Activated T-helper 2 cell treated with anti-CD3 and anti-CD28 coated beads, Interferon-gamma antibody, Interleukin-2, Interleukin-4, amounts not matched to agents 10 μg/mL and 5 μg/mL and 100 μg/mL, durations not matched to agents 14 hours and 24 hours and 36 hours (primary cell): ENCODE data around the gene SKAP1. TPM values are rescaled to one million over a fixed set of nuclear protein-coding genes. Genes with fewer than 3 reads are reported as not detected.
A peak's percentile ranks its signal among the peaks of the same experiment; 100 is the strongest.

ENCODE experiments used
- DNase-seq: peaks from one replicate; pipeline ENCODE4 v3.0.0; 2021; ENCODE audit warnings: low spot score
- H3K27ac Mint-ChIP-seq: one replicate; pipeline ENCODE4 v1.8.0; 2021; ENCODE audit warnings: mixed read lengths
- H3K27me3 Mint-ChIP-seq: one replicate; pipeline ENCODE4 v1.8.0; 2021; ENCODE audit warnings: low read depth, mixed read lengths
- H3K36me3 Mint-ChIP-seq: one replicate; pipeline ENCODE4 v1.8.0; 2021; ENCODE audit warnings: low read depth, mixed read lengths
- H3K4me1 Mint-ChIP-seq: one replicate; pipeline ENCODE4 v1.8.0; 2021; ENCODE audit warnings: low read depth, mixed read lengths
- H3K4me3 Mint-ChIP-seq: one replicate; pipeline ENCODE4 v1.8.0; 2021; ENCODE audit warnings: low read depth, mild to moderate bottlenecking, moderate library complexity, mixed read lengths
- H3K9me3 Mint-ChIP-seq: one replicate; pipeline ENCODE4 v1.8.0; 2021; ENCODE audit warnings: mixed read lengths
- intact Hi-C: fragments of 100-400 bp; cut with micrococcal nuclease; formaldehyde crosslinking; loops from one replicate; pipeline ENCODE4 v1.15.1; 2023
- total RNA-seq: library from RNA; stranded (reverse); gene quantifications from 2 replicates; pipeline ENCODE4 v1.2.3, GENCODE V29; 2022

The SKAP1 gene
- total RNA-seq, 1 donor from 2014 or later = 60.5 TPM

DNA sequence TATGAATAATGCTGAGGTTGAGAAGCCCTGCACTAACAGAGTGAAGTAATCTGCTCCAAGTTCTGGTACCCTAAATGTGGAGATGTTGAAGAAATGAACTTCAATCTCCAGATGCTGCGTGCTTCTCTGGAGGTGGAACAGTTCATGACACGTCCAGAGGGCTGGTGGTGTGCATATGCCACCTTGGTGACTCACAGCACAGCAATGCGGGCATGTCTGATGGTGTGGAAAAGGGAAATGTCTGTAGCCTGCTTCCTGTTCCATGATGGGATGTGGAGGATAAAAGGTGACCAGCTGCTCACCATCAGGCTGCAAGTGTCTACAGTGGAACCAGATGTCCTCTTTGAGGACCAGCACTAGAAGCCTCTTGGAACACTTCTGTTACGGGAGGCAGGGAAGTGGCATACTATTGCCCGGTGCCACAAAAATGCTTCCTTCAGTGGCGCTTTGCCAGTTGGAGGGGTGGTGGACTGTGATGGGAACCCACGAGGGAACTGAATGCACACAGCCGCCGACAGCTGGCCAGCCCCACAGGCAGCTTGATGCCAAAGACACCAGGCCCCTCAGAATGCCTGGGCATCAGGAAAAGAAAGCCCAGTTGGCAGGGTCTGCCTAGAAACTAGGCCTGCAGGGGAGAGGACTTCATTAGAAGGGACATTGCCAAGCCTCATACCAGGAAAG is 302.5 kb downstream of the SKAP1 start:
- no peak for DNase-seq
- Mint-ChIP-seq H3K27me3 (no peaks in the 10 kb centered on the region), H3K27ac (no peak overlapping the region), H3K9me3 (no peaks in the 10 kb centered on the region), H3K4me1 (peaks cover 2% of the 10 kb centered on the region), H3K36me3 (peaks cover 38% of the 10 kb centered on the region), H3K4me3 (no peak overlapping the region)
- intact Hi-C loops = no loop called here

DNA sequence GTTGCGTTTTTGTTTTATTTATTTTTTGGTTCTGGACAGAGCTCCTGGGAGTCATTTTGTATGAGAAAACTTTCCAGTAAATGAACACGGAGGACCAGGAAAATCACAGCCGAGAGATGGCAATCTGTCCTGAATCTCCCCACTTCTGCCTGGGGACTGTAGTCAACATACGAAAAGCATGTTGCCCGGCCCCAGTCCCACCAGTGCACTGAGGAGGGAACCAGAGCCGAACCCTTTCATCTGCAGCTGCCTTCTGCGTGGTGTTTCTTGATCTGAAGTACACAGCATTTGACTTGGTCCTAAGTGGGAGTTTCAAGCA is 303.5 kb downstream of the SKAP1 start:
- no peak for DNase-seq
- intact Hi-C loops = no loop called here
- Mint-ChIP-seq H3K4me3 (no peak overlapping the region), H3K27ac (no peak overlapping the region), H3K36me3 (peaks cover 43% of the 10 kb centered on the region), H3K4me1 (peaks cover 2% of the 10 kb centered on the region), H3K27me3 (no peaks in the 10 kb centered on the region), H3K9me3 (no peaks in the 10 kb centered on the region)

DNA sequence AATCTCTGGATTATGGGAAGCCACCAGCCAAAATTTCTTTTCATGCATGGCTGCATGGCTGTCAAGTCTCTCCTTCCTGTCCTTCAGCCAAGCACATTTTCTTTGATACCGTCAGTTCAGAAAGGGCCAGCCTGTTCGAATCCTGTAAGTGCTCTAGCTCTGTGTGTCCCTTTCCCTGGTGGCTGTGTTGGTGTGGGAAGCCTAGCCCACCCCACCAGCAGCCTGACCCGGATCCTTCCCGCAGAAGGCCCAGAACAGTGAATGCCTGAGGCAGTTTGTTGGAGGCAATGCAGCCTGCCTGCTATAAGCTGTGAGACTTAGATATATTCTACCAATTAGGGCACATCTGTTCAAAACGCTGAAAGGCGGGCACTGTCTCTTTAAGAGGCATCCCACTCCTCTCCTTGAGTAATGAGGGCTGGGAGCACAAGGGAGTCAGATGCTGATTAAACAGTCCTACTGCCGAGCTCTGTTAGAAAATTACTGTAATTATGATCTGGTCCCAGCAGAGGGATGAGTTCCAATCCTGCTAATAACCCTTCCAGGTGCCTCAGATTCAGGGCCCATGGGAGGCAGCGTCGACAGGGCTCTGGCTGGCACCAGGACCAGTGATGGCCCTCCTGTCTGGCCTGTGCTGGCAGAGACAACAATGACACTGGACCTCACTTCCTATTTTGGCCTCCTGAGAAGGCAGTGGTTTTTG is 304.0 kb downstream of the SKAP1 start:
- peaks cover 2% of the 10 kb centered on the region for H3K4me1 Mint-ChIP-seq
- H3K4me3 Mint-ChIP-seq = no peak overlapping the region
- no peak for DNase-seq
- intact Hi-C loops = no loop called here
- no peak overlapping the region for H3K27ac Mint-ChIP-seq
- no peaks in the 10 kb centered on the region for H3K9me3 Mint-ChIP-seq
- no peaks in the 10 kb centered on the region for H3K27me3 Mint-ChIP-seq
- H3K36me3 Mint-ChIP-seq = peaks cover 44% of the 10 kb centered on the region

- intact Hi-C loops = no loop called here
- no peaks in the 10 kb centered on the region for H3K9me3 Mint-ChIP-seq
- H3K36me3 Mint-ChIP-seq = peaks cover 57% of the 10 kb centered on the region
- H3K27ac Mint-ChIP-seq = no peak overlapping the region
- H3K4me3 Mint-ChIP-seq = no peak overlapping the region
- no peaks in the 10 kb centered on the region for H3K27me3 Mint-ChIP-seq
- H3K4me1 Mint-ChIP-seq = peaks cover 2% of the 10 kb centered on the region
- DNase-seq = no peak
Observed at GRCh38 chr17:48123776-48124388, 306.1 kb downstream of the SKAP1 start.

- DNase-seq = no peak
Observed at GRCh38 chr17:48123111-48123510, 306.9 kb downstream of the SKAP1 start.

DNA sequence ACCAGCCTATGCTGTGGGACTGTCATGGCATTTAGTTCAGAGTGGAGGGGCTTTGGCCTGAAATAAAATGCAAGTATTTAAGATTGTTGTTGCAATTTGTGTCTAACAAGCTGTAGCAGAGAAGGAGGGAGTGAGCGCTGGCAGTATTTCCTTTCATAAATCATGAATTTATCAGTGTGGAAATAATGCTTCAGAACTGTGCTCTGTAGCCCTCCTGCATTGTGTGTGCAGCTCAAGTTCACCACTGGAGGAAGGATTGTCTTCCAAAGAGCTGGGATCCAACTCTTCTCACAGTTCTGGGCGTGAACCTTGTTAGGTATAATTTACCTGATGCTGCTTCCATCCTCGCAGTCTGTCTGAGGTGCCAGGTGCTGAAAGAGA is 307.4 kb downstream of the SKAP1 start:
- Mint-ChIP-seq H3K27me3 (no peaks in the 10 kb centered on the region), H3K9me3 (no peaks in the 10 kb centered on the region), H3K4me3 (no peak overlapping the region), H3K4me1 (peaks cover 2% of the 10 kb centered on the region), H3K36me3 (peaks cover 66% of the 10 kb centered on the region), H3K27ac (no peak overlapping the region)
- intact Hi-C loops = no loop called here
- DNase-seq = no peak

More at GRCh38 chr17:48123111-48123510, 306.9 kb downstream of the SKAP1 start:
- Mint-ChIP-seq H3K9me3 (no peaks in the 10 kb centered on the region), H3K36me3 (peaks cover 61% of the 10 kb centered on the region), H3K27me3 (no peaks in the 10 kb centered on the region), H3K4me1 (peaks cover 2% of the 10 kb centered on the region), H3K27ac (no peak overlapping the region), H3K4me3 (no peak overlapping the region)
- intact Hi-C loops = no loop called here

DNA sequence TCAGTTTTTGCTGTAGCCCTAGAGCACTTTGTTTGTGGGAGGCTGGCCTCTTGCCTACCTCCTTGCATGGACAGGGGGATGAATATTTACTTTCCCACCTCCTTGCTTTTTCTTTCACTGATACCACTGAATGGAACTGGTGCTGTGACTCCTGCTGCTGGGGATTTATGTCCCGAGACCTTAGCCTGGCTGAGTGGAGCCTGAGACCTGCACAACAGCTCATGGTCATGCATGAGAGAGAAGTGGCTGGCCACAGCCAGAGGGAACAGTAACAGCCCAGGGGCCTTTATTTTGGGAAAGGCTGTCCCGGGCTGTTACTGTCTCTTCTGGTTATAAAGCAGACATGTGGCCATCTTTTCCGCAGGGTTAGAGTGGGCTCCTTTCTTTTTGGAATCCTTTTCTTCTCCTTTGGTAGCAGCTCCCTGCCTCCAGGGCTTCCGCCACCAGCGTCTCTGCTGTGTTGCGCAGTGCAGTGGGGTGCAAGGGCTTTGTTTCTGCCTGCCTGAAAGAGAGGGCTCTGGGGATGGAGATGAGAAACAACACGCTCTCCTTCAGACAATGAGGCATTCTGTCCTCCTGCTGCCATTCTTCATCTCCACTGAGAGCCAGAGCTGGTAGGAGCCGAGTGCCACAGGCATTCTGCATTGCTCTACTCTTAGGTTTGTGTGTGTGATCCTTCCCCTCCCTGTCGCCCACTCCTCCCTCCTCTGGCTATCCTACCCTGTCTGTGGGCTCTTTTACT is 307.9 kb downstream of the SKAP1 start:
- H3K27me3 Mint-ChIP-seq = no peaks in the 10 kb centered on the region

DNA sequence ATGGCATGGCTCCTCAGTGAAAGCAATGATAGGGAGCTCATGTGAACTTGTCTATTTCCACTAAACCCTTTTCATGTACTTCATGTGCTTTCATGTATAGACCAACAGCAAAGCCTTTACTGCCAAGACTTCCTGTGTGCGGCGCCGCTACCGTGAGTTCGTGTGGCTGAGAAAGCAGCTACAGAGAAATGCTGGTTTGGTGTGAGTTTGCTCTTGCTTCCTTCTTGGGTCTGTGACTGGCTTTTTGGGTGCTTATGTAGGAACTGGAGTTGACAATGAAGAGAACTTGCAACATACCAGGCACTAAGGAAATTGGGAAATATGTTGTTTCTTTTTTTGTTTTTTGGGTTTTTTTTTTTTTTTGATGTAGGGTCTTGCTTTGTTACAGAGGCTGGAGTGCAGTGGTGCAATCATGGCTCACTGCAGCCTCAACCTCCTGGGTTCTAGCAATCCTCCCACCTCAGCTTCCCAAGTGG is 316.8 kb downstream of the SKAP1 start:
- Mint-ChIP-seq H3K4me1 (peaks cover 33% of the 10 kb centered on the region), H3K36me3 (peaks cover 30% of the 10 kb centered on the region), H3K27me3 (no peaks in the 10 kb centered on the region), H3K27ac (peak overlapping the region; percentile 84), H3K9me3 (no peaks in the 10 kb centered on the region), H3K4me3 (peak overlapping the region; percentile 30)
- intact Hi-C loops = no loop called here
- DNase-seq = peak; percentile 45

More for the DNA sequence above, 307.9 kb downstream of the SKAP1 start:
- DNase-seq = no peak
- H3K4me1 Mint-ChIP-seq = no peaks in the 10 kb centered on the region
- no peaks in the 10 kb centered on the region for H3K9me3 Mint-ChIP-seq
- H3K27ac Mint-ChIP-seq = no peak overlapping the region
- intact Hi-C loops = no loop called here
- H3K36me3 Mint-ChIP-seq = peaks cover 64% of the 10 kb centered on the region
- no peak overlapping the region for H3K4me3 Mint-ChIP-seq

GRCh38 chr17:48111937-48112241 is 318.1 kb downstream of the SKAP1 start:
- Mint-ChIP-seq H3K4me3 (peak overlapping the region; percentile 35), H3K4me1 (peaks cover 41% of the 10 kb centered on the region), H3K27me3 (no peaks in the 10 kb centered on the region), H3K9me3 (no peaks in the 10 kb centered on the region), H3K27ac (peak overlapping the region; percentile 58), H3K36me3 (peaks cover 27% of the 10 kb centered on the region)
- DNase-seq = no peak
- intact Hi-C loops = no loop called here

DNA sequence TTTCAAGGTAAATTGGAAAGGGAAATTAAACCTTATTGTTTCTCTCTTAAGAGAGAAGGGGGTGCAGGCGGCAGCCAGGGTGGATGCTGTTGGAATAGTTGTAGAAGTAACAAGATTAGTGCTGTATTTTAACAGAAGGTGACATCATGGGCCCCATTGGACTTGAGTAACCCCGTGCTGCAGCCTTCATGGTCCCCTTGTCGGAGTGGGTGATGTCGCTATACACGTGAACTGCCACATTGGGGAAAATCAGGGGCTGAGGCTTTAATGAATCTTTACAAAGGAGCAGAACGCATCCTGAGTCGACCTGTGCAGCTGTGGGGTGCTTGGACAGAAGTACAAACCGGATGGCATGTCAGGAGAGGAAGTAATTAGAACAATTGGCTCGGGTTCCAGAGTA is 319.3 kb downstream of the SKAP1 start:
- no peak for DNase-seq
- Mint-ChIP-seq H3K27ac (no peak overlapping the region), H3K4me1 (peaks cover 44% of the 10 kb centered on the region), H3K27me3 (no peaks in the 10 kb centered on the region), H3K4me3 (no peak overlapping the region), H3K36me3 (peaks cover 26% of the 10 kb centered on the region), H3K9me3 (no peaks in the 10 kb centered on the region)
- intact Hi-C loops = no loop called here

- no peaks in the 10 kb centered on the region for H3K27me3 Mint-ChIP-seq
- H3K27ac Mint-ChIP-seq = peak within 1 kb of the TSS; percentile 94
- peaks cover 50% of the 10 kb centered on the region for H3K4me1 Mint-ChIP-seq
- intact Hi-C loops = no loop called here
- peak; percentile 91 for DNase-seq
- peak within 1 kb of the TSS; percentile 98 for H3K4me3 Mint-ChIP-seq
- peaks cover 18% of the 10 kb centered on the region for H3K36me3 Mint-ChIP-seq
- H3K9me3 Mint-ChIP-seq = peaks cover 5% of the 10 kb centered on the region
Observed at GRCh38 chr17:48107137-48108055, 322.6 kb downstream of the SKAP1 start, which contains the start of gene SNX11. Gene SNX11 (plus strand): TSS chr17:48107766. CDS start chr17:48112044, 4,278 bp downstream.

- Mint-ChIP-seq H3K4me1 (peaks cover 47% of the 10 kb centered on the region), H3K27ac (peak overlapping the region; percentile 94), H3K27me3 (no peaks in the 10 kb centered on the region), H3K4me3 (peak overlapping the region; percentile 98), H3K9me3 (peaks cover 5% of the 10 kb centered on the region), H3K36me3 (peaks cover 12% of the 10 kb centered on the region)
- intact Hi-C loops = no loop called here
- no peak for DNase-seq
Observed at GRCh38 chr17:48106802-48107136, 323.2 kb downstream of the SKAP1 start.
